Kidney (tissue), 14 donors: ENCODE data around the gene ANKH. TPM values are rescaled to one million over a fixed set of nuclear protein-coding genes. Genes with fewer than 3 reads are reported as not detected.

ENCODE experiments used
- DNase-seq, 5 donors: peaks; one replicate each; pipeline ENCODE4 v3.0.0-alpha.2; 2013 to 2020
- FAIRE-seq: peaks from 2 replicates; lab custom pipeline; 2012; peaks lifted over from hg19 to GRCh38; lab: Jason Lieb, UNC
- H3K27ac ChIP-seq, 2 donors: one replicate each; pipeline ENCODE4 v1.7.0; 2013; ENCODE audit warnings: low read depth in 2 of 2, low read length in 2 of 2, inconsistent platforms in 1 of 2
- H3K27me3 ChIP-seq: one replicate; pipeline ENCODE4 v1.7.1; 2013; ENCODE audit warnings: low read length, inconsistent platforms; ENCODE audit not compliant: control insufficient read depth, insufficient read depth
- H3K36me3 ChIP-seq, 3 donors: one replicate each; pipeline versions ENCODE4 v1.7.0 to v1.7.1; 2013; ENCODE audit warnings: low read length in 3 of 3, control low read depth in 1 of 3, inconsistent platforms in 1 of 3; ENCODE audit not compliant: insufficient read depth in 3 of 3, control insufficient read depth in 2 of 3
- H3K4me1 ChIP-seq, 3 donors: one replicate each; pipeline versions ENCODE4 v1.7.0 to v1.7.1; 2013; ENCODE audit warnings: low read length in 3 of 3, inconsistent platforms in 1 of 3, low read depth in 1 of 3; ENCODE audit not compliant: control insufficient read depth in 2 of 3, insufficient read depth in 2 of 3
- H3K4me3 ChIP-seq, 3 donors: one replicate each; pipeline versions ENCODE4 v1.7.0 to v1.8.1; 2013; ENCODE audit warnings: low read length in 3 of 3, control low read depth in 1 of 3, inconsistent platforms in 1 of 3
- H3K9ac ChIP-seq, 3 donors: one replicate each; pipeline versions ENCODE4 v1.7.0 to v1.7.1; 2013; ENCODE audit warnings: low read length in 3 of 3, control low read depth in 1 of 3, inconsistent platforms in 1 of 3
- H3K9me3 ChIP-seq, 3 donors: one replicate each; pipeline versions ENCODE4 v1.7.0 to v1.7.1; 2013; ENCODE audit warnings: low read length in 3 of 3, control low read depth in 1 of 3, inconsistent platforms in 1 of 3; ENCODE audit not compliant: control insufficient read depth in 2 of 3, insufficient read depth in 1 of 3
- intact Hi-C: fragments of 100-400 bp; cut with DNase I; formaldehyde crosslinking; loops from one replicate; pipeline ENCODE4 v1.11.1; 2022
- polyA plus RNA-seq: library from polyadenylated mRNA; stranded (reverse); fragments of 350-450 nt; fragmentation: Illumina TruSeq; extraction: RNeasy Lipid Tissue Mini Kit (QIAGEN cat#74804); gene quantifications from one replicate; pipeline ENCODE4 v1.2.3, GENCODE V29; 2014; ENCODE audit warnings: low read depth, low replicate concordance; ENCODE audit not compliant: insufficient read depth
- total RNA-seq: library from RNA; stranded (reverse); fragmentation: NEBNext Ultra II Directional; extraction: Animal tissue kit (Norgen Biotek cat#: 25700); gene quantifications from one replicate; pipeline ENCODE4 v1.2.1, GENCODE V29; 2021
- TF ChIP-seq, protein P1 (sequence below): IDR thresholded peaks from 3 replicates; pipeline ENCODE4 v1.5.1; 2012; ENCODE audit warnings: mild to moderate bottlenecking, moderate library complexity, borderline replicate concordance; ENCODE audit not compliant: insufficient read depth; ENCODE audit errors: extremely low read depth
- donor health status: control.
- donor health status: control.
- donor health status: control.
- donor health status: control.
- donor health status: control.
- donor health status: DM: yes; HTN: yes; CAD: no.
- donor health status: Normal renal cell carcinoma (clear cell type).

Gene ANKH
- total and polyA plus RNA-seq, 2 donors from 2014 or later = 19.0 to 44.6 TPM

DNA sequence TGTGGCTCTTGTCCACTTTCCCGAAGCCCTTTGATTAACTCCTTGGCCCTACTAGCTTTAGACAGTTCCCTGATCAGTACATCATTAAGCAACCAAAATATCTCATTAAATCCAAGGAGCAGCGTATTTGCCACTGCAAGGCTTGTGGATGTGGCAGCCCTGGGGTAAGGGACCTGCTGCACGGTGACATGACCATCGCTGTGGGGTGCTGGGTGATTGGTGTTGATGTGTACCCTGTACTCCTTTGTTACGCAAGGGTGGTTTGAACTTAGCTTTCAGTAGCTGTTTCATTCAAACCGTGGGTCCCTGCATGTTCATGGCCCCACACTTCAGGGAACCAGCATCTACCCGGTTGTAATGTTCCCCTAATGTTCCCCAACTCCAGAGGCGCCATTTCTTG lies 166.0 kb downstream of the ANKH start:
- DNase-seq (no peak), FAIRE-seq (no peak)
- Histone ChIP-seq H3K4me3 (no peak overlapping the region), H3K9me3 (no peaks in the 10 kb centered on the region), H3K27ac (no peak overlapping the region), H3K36me3 (peaks cover 0 to 17% (median 7%) of the 10 kb centered on the region in 3 donors), H3K27me3 (no peaks in the 10 kb centered on the region), H3K4me1 (peaks cover 0 to 3% (median 0%) of the 10 kb centered on the region in 3 donors), H3K9ac (no peak overlapping the region)
- TF ChIP-seq, protein P1, sequence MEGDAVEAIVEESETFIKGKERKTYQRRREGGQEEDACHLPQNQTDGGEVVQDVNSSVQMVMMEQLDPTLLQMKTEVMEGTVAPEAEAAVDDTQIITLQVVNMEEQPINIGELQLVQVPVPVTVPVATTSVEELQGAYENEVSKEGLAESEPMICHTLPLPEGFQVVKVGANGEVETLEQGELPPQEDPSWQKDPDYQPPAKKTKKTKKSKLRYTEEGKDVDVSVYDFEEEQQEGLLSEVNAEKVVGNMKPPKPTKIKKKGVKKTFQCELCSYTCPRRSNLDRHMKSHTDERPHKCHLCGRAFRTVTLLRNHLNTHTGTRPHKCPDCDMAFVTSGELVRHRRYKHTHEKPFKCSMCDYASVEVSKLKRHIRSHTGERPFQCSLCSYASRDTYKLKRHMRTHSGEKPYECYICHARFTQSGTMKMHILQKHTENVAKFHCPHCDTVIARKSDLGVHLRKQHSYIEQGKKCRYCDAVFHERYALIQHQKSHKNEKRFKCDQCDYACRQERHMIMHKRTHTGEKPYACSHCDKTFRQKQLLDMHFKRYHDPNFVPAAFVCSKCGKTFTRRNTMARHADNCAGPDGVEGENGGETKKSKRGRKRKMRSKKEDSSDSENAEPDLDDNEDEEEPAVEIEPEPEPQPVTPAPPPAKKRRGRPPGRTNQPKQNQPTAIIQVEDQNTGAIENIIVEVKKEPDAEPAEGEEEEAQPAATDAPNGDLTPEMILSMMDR = no peak
- intact Hi-C loops = no loop called here

DNA sequence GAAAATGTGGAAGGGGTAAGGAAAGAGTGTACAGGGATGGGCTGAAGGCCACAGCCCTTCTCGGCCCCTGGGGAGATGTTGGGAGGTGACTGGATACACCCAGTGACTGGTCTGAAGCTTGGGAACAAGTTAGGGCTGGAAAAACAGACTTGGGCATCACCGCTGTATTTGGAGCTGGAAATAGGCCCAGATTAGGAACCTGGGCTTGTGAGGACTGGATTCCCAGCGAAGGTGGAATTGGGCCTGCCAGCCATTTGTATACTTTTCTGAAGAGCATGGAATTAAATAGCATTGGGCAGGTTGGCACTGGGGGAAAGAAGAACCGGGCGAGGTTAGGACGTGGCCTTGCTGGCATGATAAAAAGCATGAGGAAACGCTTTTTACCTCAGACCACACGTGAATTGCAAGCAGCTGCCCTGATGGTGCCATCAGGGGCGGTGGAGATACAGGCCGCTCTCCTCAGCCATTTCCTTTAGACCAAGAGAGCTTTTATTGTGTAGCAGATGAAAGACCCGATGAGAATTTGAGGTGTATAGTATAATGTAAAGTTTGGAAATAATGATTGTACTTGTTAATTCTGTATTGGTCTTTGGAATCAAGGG lies 169.2 kb downstream of the ANKH start:
- Histone ChIP-seq H3K9me3 (no peaks in the 10 kb centered on the region), H3K4me3 (no peak overlapping the region), H3K9ac (no peak overlapping the region), H3K4me1 (peaks cover 0 to 3% (median 0%) of the 10 kb centered on the region in 3 donors), H3K27ac (no peak overlapping the region), H3K36me3 (peaks cover 0 to 19% (median 10%) of the 10 kb centered on the region in 3 donors), H3K27me3 (no peaks in the 10 kb centered on the region)
- intact Hi-C loops = no loop called here
- no peak for DNase-seq
- TF ChIP-seq, protein P1 = no peak
- FAIRE-seq = no peak

DNA sequence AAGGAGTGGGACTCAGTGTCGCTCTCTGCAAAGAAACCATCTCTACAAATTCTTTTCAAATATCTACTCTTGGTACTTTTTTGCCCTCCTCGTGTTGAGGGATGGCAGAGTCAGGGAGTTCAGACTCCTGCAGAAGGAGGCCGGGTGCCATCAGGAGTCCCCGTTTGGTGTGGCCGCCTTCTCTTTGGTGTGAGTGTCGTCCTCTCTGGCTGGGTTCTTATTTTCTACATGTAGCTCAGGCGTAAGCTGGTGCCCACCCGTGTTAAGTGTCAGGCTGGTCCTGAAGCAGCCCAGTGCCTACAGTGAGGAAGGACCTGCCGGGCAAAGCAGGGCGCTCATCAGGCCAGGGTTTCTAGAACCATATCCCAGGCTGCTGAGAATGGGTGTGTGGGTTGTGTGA lies 170.0 kb downstream of the ANKH start:
- no peak for DNase-seq
- Histone ChIP-seq H3K9ac (no peak overlapping the region), H3K9me3 (no peaks in the 10 kb centered on the region), H3K27me3 (no peaks in the 10 kb centered on the region), H3K36me3 (peaks cover 0 to 24% (median 10%) of the 10 kb centered on the region in 3 donors), H3K27ac (no peak overlapping the region), H3K4me3 (no peak overlapping the region), H3K4me1 (no peaks in the 10 kb centered on the region)
- intact Hi-C loops = no loop called here
- TF ChIP-seq, protein P1 = no peak
- FAIRE-seq = no peak
